ENCODE measurements around the gene COL12A1.

DNA sequence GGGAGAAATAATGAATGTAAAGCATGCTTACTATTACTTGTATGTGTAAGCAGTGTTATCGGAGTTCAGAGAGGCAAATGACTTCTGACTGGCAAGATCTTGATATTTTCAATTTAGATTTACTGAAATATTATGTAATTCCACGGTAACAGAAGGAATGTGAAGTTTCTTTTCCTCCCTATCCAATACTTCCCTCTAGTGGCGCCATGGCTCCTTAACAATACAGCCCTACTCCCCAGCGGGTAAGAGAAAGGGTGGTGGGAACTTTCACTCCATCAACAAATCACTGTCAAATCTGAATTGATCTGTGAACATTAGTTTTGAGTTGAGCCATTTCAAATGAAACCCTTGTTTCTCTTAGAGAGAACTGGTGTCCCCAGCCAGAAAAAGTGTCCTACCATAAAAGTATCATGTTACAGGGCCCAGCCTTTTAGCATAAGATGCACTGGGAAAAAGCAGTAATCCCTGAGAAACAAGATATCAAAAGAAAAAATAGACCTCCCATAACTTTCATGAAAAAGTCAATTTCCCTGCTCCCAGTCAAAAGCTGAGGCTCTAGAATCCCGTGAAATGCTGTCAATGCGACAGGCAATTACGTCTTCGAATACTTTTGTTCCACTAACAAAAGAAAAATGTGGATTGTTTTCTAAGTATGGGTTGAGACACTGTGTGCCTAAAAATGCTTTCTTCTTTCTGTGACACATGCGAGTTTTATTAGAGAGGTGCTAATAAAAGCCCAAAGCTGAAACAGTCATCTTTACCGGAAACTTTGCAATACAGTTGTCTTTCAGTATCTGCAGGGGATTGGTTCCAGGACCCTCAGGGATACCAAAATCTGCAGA lies 24.9 kb upstream of the COL12A1 start:
- peak; percentile 51 for TF ChIP-seq CTCF (IDR thresholded peaks at IDR 0.05; ENCODE audit: borderline replicate concordance, extremely low read depth, low read length, poor library complexity, severe bottlenecking)
- TF ChIP-seq EZH2 (IDR thresholded peaks at IDR 0.05; ENCODE audit: borderline replicate concordance, low read depth, low read length, severe bottlenecking), result no peak
